Uterus (tissue), 2 donors: ENCODE measurements around the gene SLC6A17.

Source experiments
- POLR2A ChIP-seq, 2 donors: fragments of 450-650 bp; IDR thresholded peaks; one replicate each; pipeline ENCODE4 v1.6.1; 2016; ENCODE audit warnings: antibody characterized with exemption in 2 of 2, mild to moderate bottlenecking in 1 of 2, moderate library complexity in 1 of 2
- TF ChIP-seq, protein P1 (sequence below), 4 experiments: fragments of 200-600 bp in 2 of 4; fragments of 450-650 bp in 2 of 4; sonication (generic) in 2 of 4; IDR thresholded peaks; one replicate each; pipeline ENCODE4 v1.5.1; 2016 to 2019; ENCODE audit warnings: antibody characterized with exemption in 4 of 4, mild to moderate bottlenecking in 2 of 4, moderate library complexity in 1 of 4

- TF ChIP-seq, protein P1, sequence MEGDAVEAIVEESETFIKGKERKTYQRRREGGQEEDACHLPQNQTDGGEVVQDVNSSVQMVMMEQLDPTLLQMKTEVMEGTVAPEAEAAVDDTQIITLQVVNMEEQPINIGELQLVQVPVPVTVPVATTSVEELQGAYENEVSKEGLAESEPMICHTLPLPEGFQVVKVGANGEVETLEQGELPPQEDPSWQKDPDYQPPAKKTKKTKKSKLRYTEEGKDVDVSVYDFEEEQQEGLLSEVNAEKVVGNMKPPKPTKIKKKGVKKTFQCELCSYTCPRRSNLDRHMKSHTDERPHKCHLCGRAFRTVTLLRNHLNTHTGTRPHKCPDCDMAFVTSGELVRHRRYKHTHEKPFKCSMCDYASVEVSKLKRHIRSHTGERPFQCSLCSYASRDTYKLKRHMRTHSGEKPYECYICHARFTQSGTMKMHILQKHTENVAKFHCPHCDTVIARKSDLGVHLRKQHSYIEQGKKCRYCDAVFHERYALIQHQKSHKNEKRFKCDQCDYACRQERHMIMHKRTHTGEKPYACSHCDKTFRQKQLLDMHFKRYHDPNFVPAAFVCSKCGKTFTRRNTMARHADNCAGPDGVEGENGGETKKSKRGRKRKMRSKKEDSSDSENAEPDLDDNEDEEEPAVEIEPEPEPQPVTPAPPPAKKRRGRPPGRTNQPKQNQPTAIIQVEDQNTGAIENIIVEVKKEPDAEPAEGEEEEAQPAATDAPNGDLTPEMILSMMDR (IDR thresholded peaks at IDR 0.05) = no peak
- no peak for TF ChIP-seq POLR2A (IDR thresholded peaks at IDR 0.05)
These were observed 31.5 kb upstream of the SLC6A17 start for GRCh38 chr1:110118636-110119396.
